Measurements from ENCODE around the gene CCDC38. TPM values are rescaled to one million over a fixed set of nuclear protein-coding genes. Genes with fewer than 3 reads are reported as not detected.

Gene CCDC38
- total and polyA plus RNA-seq, 9 of the 15 experiments (the other 6 are each of a cell fraction or from before 2014, with no cell fraction given), result not detected

- POLR2A ChIA-PET, result interaction anchor here (0.8 to 1.8 kb wide), 3 partner anchors 9 to 12 kb away, joined by 3 to 6 read pairs (median 5); no protein-coding TSS in a partner anchor
- Histone ChIP-seq H3K4me2 (ENCODE audit: insufficient read depth, low read length) (no peak overlapping the region), H4K20me1 (replicated peaks; ENCODE audit: control insufficient read depth, insufficient read depth, low read length) (no peaks in the 10 kb centered on the region), H3K9ac (ENCODE audit: insufficient read depth in 1 of 2, low read depth in 2 of 2, low read length in 2 of 2) (no peak overlapping the region), H3K27me3 (ENCODE audit: control insufficient read depth in 2 of 2, insufficient read depth in 2 of 2, low read length in 2 of 2) (peaks cover 2 to 8% of the 10 kb centered on the region in 2 experiments; a peak in 3 of 5 replicates), H3K27ac (ENCODE audit: extremely low read depth, low read depth, low read length) (no peak overlapping the region), H3K79me2 (ENCODE audit: control insufficient read depth, insufficient read depth, low read length) (no peaks in the 10 kb centered on the region), H3K4me1 (replicated peaks in 1 of 2; ENCODE audit: control insufficient read depth in 2 of 2, insufficient read depth in 2 of 2, low read length in 2 of 2) (no peaks in the 10 kb centered on the region), H3K9me1 (ENCODE audit: control insufficient read depth, insufficient read depth, low read length) (no peaks in the 10 kb centered on the region), H2AFZ (ENCODE audit: low read depth, low read length) (no peak overlapping the region), H3K9me3 (replicated peaks; ENCODE audit: control insufficient read depth, insufficient read depth, low read depth, low read length) (no peaks in the 10 kb centered on the region), H3K36me3 (ENCODE audit: control insufficient read depth, insufficient read depth, low read length) (no peaks in the 10 kb centered on the region), H3K4me3 (no peak overlapping the region)
- CTCF ChIA-PET (ENCODE audit: low intra/inter-chr PET ratio), result no interaction called here
- in situ Hi-C loops (cut with MboI), result no loop called here
- no peak for FAIRE-seq
- no peak for ATAC-seq
- DNase-seq (ENCODE audit: extremely low read depth in 1 of 4, low spot score in 3 of 4), result no peak
- intact Hi-C loops (cut with micrococcal nuclease), result no loop called here
- TF ChIP-seq SIX5 (IDR thresholded peaks at IDR 0.05; ENCODE audit: borderline replicate concordance in 1 of 2, insufficient read depth in 1 of 2, low read depth in 1 of 2, low read length in 2 of 2), result no peak
- no TSS peak for BruUV-seq (replicated peaks)
- WGBS (ENCODE audit: insufficient coverage, low coverage, missing lambda C conversion rate), result 14% methylated on average over 7 of the region's 7 CpGs
Measured at GRCh38 chr12:95955549-95956159, 13.2 kb upstream of the CCDC38 start.

DNA sequence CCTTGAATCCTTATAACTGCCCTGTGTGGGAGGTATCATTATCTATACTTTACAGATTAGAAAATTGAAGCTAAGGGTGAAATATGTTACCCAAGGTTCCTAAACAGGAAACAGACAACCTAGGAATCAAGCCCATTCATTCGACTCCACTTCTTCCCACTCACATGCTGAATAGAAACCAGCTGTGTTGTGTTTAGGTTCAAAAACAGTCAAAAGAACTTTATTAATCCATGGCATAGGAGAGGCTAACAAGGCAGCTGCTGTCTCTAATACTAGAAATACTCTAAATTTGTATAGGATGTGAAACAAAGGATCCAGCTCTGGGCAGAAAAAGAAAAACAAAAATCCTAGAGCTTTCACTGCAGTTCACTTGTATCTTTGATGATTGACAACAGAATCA is 10.6 kb upstream of the CCDC38 start:
- Histone ChIP-seq H3K79me2 (ENCODE audit: control insufficient read depth, insufficient read depth, low read length) (no peaks in the 10 kb centered on the region), H4K20me1 (replicated peaks; ENCODE audit: control insufficient read depth, insufficient read depth, low read length) (no peaks in the 10 kb centered on the region), H3K4me1 (replicated peaks in 1 of 2; ENCODE audit: control insufficient read depth in 2 of 2, insufficient read depth in 2 of 2, low read length in 2 of 2) (no peaks in the 10 kb centered on the region), H3K4me2 (ENCODE audit: insufficient read depth, low read length) (no peak overlapping the region), H3K27ac (ENCODE audit: extremely low read depth, low read depth, low read length) (no peak overlapping the region), H3K27me3 (ENCODE audit: control insufficient read depth in 2 of 2, insufficient read depth in 2 of 2, low read length in 2 of 2) (peaks cover 0 to 8% of the 10 kb centered on the region in 2 experiments; a peak in 2 of 5 replicates), H2AFZ (ENCODE audit: low read depth, low read length) (no peak overlapping the region), H3K4me3 (no peak overlapping the region), H3K9me1 (ENCODE audit: control insufficient read depth, insufficient read depth, low read length) (no peaks in the 10 kb centered on the region), H3K9me3 (replicated peaks; ENCODE audit: control insufficient read depth, insufficient read depth, low read depth, low read length) (no peaks in the 10 kb centered on the region), H3K36me3 (ENCODE audit: control insufficient read depth, insufficient read depth, low read length) (no peaks in the 10 kb centered on the region), H3K9ac (ENCODE audit: insufficient read depth in 1 of 2, low read depth in 2 of 2, low read length in 2 of 2) (no peak overlapping the region)
- ChIA-PET CTCF (ENCODE audit: low intra/inter-chr PET ratio) (no interaction called here), POLR2A (interaction anchor here (0.7 to 1.0 kb wide), 2 partner anchors 14 to 20 kb away, joined by 3 read pairs; no protein-coding TSS in a partner anchor)
- peak; percentile 68 for TF ChIP-seq ZBTB40 (IDR thresholded peaks at IDR 0.05)
- TF ChIP-seq ZBTB40 (CRISPR knock-in tag; IDR thresholded peaks at IDR 0.05), result no peak
- TF ChIP-seq ZNF830 (CRISPR knock-in tag; IDR thresholded peaks at IDR 0.05), result no peak
- BruUV-seq (replicated peaks), result no TSS peak
- in situ Hi-C loops (cut with MboI) (no loop called here), intact Hi-C loops (cut with micrococcal nuclease) (no loop called here)
- no peak for DNase-seq (ENCODE audit: extremely low read depth in 1 of 4, low spot score in 3 of 4)
- ATAC-seq, result no peak
- FAIRE-seq, result no peak
- WGBS (ENCODE audit: insufficient coverage, low coverage, missing lambda C conversion rate), result 0% methylated on average over 1 of the region's 1 CpG
